UCSD-AML1 (cell line): ENCODE results near the gene CFI.

ENCODE experiments used
- DNase-seq: peaks from one replicate; lab custom pipeline; 2025; ENCODE audit not compliant: unreplicated experiment; lab: John Stamatoyannopoulos, UW

Gene CFI

DNA sequence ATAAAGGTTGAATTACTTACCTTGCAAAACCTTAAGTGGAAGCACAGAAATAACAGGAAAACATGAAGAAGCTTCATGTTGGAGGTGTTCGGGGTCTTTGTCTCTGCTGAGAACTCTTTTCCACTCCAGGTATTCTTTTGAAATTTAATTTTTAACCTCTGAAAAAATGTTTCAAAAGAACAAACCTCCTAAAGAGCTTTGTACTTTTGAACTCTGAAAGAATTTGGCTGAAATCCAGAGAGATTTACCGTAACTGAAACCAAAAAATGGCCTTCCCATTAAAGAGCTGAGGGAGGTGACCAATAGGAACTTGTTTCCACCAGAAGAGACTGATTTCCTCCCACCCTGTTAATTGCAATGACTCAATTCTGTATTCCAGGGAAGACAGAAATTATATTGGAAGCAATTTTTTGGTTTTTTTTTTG is at the start of gene CFI:
Gene CFI, minus strand, starts transcription at position 105 of the 425 bp plus-strand sequence. Its CDS starts 28 bp downstream, at position 77.
- DNase-seq = no peak

DNA sequence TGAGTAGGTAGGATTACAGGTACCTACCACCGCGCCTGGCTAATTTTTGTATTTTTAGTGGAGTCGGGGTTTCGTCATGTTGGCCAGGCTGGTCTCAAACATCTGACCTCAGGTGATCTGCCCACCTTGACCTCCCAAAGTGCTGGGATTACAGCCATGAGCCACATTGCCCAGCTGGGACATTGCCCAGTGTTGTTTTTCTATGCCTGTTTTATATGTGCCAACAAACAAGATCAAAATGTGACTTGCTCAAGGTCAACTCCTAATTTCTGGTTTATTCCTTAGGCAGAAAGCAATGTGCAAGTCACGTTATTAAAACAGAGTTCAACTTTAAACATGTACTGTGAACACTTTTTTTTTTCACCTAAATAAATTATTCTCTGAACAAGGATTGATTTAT is 48.8 kb upstream of the CFI start:
- DNase-seq = no peak

DNA sequence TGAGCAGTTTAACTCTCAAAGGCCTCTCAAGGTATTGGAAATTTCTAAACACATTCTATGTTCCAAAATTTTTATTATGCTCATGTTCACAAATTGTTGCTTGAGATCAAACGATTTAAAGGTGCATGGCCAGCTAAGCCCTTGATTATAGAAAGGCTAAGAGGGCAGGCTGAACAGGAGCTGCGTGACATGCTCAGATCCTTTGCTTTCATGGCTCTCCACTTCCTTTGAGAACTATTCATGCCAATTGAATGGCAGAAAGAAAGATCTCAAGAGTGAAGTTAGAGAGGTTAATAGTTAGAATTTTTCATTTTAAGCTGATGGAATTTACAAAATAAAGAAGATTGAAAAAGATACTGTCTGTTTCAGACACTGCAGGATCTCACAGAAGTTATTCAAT is 46.7 kb upstream of the CFI start:
- no peak for DNase-seq

DNA sequence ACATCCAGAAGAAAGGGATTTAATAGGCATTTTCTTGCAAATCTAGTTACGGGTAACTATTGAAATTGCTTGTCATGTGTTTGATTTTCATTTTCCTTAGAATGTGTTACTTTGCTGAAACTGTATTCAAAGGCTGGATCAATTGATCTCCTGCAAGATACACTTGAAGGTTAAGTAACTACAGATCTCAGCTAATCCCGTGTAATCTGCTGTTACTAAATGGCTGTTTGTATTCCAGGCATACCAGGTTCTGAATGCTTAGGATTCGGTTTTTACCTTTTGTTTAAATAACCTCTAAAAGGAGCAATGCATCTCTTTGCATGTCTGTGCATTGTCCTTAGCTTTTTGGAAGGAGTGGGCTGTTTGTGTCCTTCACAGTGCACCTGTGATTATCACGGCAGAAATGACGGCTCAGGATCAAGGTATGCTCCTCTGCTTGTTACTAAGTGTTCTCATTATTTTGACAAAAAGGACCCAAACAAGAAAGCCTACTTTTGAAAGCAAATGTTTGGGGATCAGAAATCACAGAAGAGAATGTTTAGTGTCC is 46.2 kb upstream of the CFI start, which contains the start of gene LRIT3:
Gene LRIT3, plus strand, starts transcription at position 212 of the 547 bp plus-strand sequence. Its CDS starts 95 bp downstream, at position 307.
- no peak for DNase-seq

- no peak for DNase-seq
Observed at GRCh38 chr4:109846395-109847098, 44.7 kb upstream of the CFI start.

DNA sequence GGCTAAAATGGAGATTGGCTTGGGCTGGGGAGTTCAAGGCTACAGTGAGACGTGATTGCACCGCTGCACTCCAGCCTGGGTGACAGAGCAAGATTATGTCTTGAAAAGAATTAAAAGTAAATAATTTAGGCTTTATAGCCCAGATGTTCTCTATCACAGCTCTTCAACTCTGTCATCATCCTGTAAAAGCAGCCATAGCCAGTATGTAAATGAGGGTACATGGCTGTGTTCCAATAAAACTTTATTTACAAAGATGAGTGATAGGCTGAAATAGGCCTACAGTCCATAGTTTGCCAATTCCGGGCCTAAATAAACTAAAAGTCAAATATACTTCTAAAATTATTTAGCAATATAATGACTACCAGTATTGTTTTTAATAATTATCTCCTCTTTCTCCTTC is 35.2 kb upstream of the CFI start:
- no peak for DNase-seq

- DNase-seq = no peak
Observed at GRCh38 chr4:109833756-109834155, 32.0 kb upstream of the CFI start.

DNA sequence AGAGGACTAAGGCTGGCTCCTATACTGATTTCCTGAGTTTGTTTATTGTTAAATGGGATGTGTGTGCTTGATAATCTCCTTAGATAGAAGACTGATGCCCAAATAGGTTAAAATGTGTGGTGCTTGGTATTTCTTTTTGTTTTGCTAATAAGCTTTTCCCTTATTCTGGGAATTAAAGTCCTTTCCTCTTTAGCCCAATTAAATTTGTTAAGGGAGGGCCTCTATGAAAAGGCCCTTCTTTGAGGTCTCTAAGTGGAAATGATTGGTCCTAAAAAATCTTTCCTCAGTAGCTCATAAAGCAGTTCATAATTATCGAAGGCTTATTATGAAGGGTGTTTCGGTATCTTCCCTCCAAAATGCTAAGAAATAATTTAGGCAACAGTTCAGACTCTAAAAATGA is 25.9 kb upstream of the CFI start, which contains the start of gene RRH:
Gene RRH, plus strand, starts transcription at position 301 of the 400 bp plus-strand sequence. Its CDS starts 56 bp downstream, at position 357.
- no peak for DNase-seq

GRCh38 chr4:109826719-109827118 is 24.9 kb upstream of the CFI start:
- DNase-seq = no peak

DNA sequence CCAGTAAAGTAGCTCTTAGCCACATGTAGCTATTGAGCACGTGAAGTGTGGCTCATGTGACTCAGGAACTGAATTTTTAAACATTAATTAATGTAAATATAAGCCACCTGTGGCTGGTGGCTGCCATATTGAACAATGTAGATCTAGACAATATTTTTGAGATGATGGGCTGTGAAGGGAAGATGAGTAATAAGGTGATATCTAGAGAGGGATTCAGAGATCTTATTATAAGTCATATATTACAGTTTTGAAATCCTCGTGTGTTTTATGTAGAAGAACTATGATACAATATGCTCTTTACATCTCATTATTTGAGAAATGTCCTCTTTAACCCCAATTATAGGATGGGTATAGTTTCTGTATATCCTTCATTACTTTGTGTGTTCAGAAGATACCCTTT is 19.4 kb upstream of the CFI start:
- no peak for DNase-seq

- DNase-seq = no peak
Observed at GRCh38 chr4:109820563-109820962, 18.8 kb upstream of the CFI start.

- no peak for DNase-seq
Observed at GRCh38 chr4:109818268-109818667, 16.5 kb upstream of the CFI start.

GRCh38 chr4:109816894-109817293 is 15.1 kb upstream of the CFI start:
- no peak for DNase-seq

- DNase-seq = peak; percentile 44
Observed at GRCh38 chr4:109816082-109816442, 14.3 kb upstream of the CFI start.

DNA sequence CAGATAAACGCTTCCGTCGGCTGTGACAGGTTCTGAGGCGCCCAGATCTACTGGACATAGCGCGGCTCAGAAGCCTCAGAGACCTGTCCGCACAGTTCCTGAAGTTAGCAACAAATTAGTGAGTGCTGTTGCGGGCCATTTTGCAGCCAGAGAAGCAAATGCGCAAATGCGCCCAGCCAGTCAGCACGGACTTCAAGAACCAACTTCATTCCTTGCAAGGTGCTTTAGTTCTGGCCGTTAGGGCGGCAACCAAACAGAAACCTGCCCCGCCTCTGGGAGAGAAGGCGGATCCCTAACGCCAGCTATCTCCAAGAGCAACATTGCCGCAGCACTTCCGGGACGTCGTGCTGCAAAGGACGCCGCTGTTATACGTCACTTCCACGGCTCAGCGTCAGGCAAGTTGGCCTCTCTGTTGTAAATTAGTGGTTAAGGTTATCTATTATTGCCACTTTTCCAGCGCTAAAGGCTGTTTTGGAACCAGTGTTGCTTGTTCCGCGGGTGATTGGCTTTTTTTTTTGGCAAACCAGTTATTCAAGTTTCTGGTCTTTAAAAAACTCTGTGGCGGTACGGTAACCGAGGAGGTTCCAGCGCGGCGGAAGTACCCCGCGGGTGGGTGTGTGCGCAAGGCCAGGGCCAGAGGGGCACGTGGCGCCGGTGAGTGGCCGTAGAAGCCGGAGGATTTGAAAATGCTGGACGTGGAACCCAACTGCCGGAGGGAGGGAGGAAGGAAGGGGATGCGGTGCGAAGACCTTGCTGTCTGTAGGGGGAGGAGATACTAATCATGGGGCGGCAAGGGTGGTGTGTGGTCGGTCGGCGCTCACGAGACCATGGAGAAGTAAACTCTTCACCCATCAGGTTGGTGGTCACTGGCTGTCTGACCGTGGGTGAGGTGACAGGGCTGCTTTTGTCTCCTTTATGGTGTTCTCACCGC is 13.6 kb upstream of the CFI start, which contains the start of gene GAR1:
Gene GAR1, plus strand, starts transcription at position 612 of the 931 bp plus-strand sequence. CDS start 403 bp downstream, outside the sequence.
- peak; percentile 89 for DNase-seq

GRCh38 chr4:109811707-109812106 is 9.9 kb upstream of the CFI start:
- no peak for DNase-seq

DNA sequence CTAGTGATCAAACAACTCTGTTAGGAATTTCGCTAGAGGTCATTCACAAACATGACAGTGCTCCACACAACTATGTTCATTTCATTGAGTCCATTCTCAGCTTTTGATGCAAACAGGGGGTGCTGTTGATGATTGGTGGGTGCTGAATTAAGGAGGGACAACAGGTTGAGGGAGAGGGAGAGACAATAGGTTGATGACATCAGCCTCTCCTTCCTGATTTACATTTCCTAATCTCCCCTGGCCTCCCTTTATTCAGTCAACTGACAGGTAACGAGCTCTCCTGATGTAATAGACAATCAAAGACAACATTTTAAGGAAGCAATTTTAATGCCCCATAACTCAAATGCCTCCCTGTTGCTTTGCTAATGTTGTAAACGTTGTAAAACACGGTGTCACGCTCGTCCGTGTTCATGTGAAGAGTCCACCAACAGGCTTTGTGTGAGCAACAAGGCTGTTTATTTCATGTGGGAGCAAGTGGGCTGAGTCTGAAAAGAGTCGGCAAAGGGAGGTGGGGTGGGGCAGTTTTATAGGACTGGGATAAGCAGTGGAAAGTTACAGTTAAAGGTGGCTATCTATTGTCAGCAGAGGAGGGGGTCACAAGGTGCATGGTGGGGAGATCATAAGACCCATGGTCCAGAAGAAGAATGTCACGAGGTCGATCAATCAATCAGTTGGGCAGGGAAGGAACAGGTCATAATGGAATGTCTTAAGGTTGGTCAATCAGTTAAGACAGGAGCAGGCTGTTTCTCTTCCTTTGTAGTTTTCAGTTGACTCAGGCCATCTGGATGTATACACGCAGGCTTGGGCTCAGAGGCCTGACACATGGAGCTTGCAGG is 9.0 kb upstream of the CFI start:
- no peak for DNase-seq

DNA sequence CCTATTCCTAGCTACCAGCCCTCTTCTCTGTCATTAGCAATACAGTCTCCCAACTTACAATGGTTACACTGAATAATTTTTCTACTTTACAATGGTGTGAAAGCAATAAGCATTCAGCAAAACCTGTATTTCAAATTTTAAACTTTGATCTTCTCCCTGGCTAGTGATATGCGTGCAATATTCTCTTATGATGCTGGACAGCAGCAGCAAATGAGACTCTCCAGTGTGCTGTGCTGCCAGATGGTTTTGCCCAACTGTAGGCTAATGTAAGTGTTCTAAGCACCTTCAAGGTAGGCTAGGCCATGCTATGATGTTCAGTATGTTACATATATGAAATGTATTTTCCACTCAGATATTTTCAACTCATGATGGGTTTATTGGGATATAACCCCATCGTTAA is 7.9 kb upstream of the CFI start:
- DNase-seq = no peak

- DNase-seq = peak; percentile 18
Observed at GRCh38 chr4:109803924-109804571, 2.2 kb upstream of the CFI start.
